Activated T-cell treated with anti-CD3 and anti-CD28 coated beads, Interleukin-2, amount 50 U/mL, for 24 hours (primary cell): ENCODE data around the gene XPR1.

Source experiments
- DNase-seq: peaks from one replicate; pipeline ENCODE4 v3.0.0-alpha.2; 2020
- H3K27ac Mint-ChIP-seq: 2 replicates; pipeline ENCODE4 v1.8.0; 2020; ENCODE audit warnings: mild to moderate bottlenecking, mixed read lengths
- H3K27me3 Mint-ChIP-seq: 2 replicates; pipeline ENCODE4 v1.8.0; 2020; ENCODE audit warnings: mixed read lengths
- H3K36me3 Mint-ChIP-seq: 2 replicates; pipeline ENCODE4 v1.8.0; 2020; ENCODE audit warnings: low read depth, mixed read lengths
- H3K4me1 Mint-ChIP-seq: 2 replicates; pipeline ENCODE4 v1.8.0; 2020; ENCODE audit warnings: low read depth, mixed read lengths
- H3K4me3 Mint-ChIP-seq: 2 replicates; pipeline ENCODE4 v1.8.0; 2020; ENCODE audit warnings: mild to moderate bottlenecking, moderate library complexity, mixed read lengths
- H3K9me3 Mint-ChIP-seq: 2 replicates; pipeline ENCODE4 v1.8.0; 2020; ENCODE audit warnings: mixed read lengths

Gene XPR1

GRCh38 chr1:180745098-180745497, 113.3 kb downstream of the XPR1 start:
- Mint-ChIP-seq H3K27me3 (no peaks in the 10 kb centered on the region), H3K27ac (no peak overlapping the region), H3K4me3 (no peak overlapping the region), H3K9me3 (peaks cover 31% of the 10 kb centered on the region), H3K36me3 (peaks cover 65% of the 10 kb centered on the region), H3K4me1 (no peaks in the 10 kb centered on the region)
- no peak for DNase-seq

- Mint-ChIP-seq H3K4me1 (no peaks in the 10 kb centered on the region), H3K4me3 (no peak overlapping the region), H3K27ac (no peak overlapping the region), H3K27me3 (no peaks in the 10 kb centered on the region), H3K9me3 (peaks cover 3% of the 10 kb centered on the region), H3K36me3 (peaks cover 29% of the 10 kb centered on the region)
- DNase-seq = no peak
These were observed 120.1 kb downstream of the XPR1 start for GRCh38 chr1:180751921-180752320.

- Mint-ChIP-seq H3K9me3 (peaks cover 6% of the 10 kb centered on the region), H3K36me3 (peaks cover 26% of the 10 kb centered on the region), H3K4me1 (no peaks in the 10 kb centered on the region), H3K4me3 (no peak overlapping the region), H3K27me3 (no peaks in the 10 kb centered on the region), H3K27ac (no peak overlapping the region)
- DNase-seq = no peak
These were observed 122.6 kb downstream of the XPR1 start for GRCh38 chr1:180754453-180754852.

- Mint-ChIP-seq H3K4me1 (no peaks in the 10 kb centered on the region), H3K27ac (no peak overlapping the region), H3K36me3 (peaks cover 20% of the 10 kb centered on the region), H3K9me3 (peaks cover 5% of the 10 kb centered on the region), H3K27me3 (no peaks in the 10 kb centered on the region), H3K4me3 (no peak overlapping the region)
- DNase-seq = no peak
These were observed 125.8 kb downstream of the XPR1 start for GRCh38 chr1:180757657-180758056.

- H3K9me3 Mint-ChIP-seq = no peaks in the 10 kb centered on the region
- no peak for DNase-seq
- no peak overlapping the region for H3K4me3 Mint-ChIP-seq
- H3K27me3 Mint-ChIP-seq = no peaks in the 10 kb centered on the region
- H3K4me1 Mint-ChIP-seq = peaks cover 1% of the 10 kb centered on the region
- H3K36me3 Mint-ChIP-seq = no peaks in the 10 kb centered on the region
- no peak overlapping the region for H3K27ac Mint-ChIP-seq
These were observed 131.0 kb downstream of the XPR1 start for GRCh38 chr1:180762796-180763195.

- H3K27ac Mint-ChIP-seq = no peak overlapping the region
- no peaks in the 10 kb centered on the region for H3K9me3 Mint-ChIP-seq
- H3K36me3 Mint-ChIP-seq = no peaks in the 10 kb centered on the region
- H3K27me3 Mint-ChIP-seq = no peaks in the 10 kb centered on the region
- peaks cover 4% of the 10 kb centered on the region for H3K4me1 Mint-ChIP-seq
- no peak for DNase-seq
- no peak overlapping the region for H3K4me3 Mint-ChIP-seq
These were observed 133.3 kb downstream of the XPR1 start for GRCh38 chr1:180765151-180765550.

- no peak overlapping the region for H3K4me3 Mint-ChIP-seq
- peaks cover 21% of the 10 kb centered on the region for H3K4me1 Mint-ChIP-seq
These were observed 138.1 kb downstream of the XPR1 start for GRCh38 chr1:180769889-180770288.

GRCh38 chr1:180773210-180773865, 141.5 kb downstream of the XPR1 start:
- Mint-ChIP-seq H3K27me3 (no peaks in the 10 kb centered on the region), H3K9me3 (peaks cover 4% of the 10 kb centered on the region), H3K4me3 (no peak overlapping the region), H3K36me3 (no peaks in the 10 kb centered on the region), H3K27ac (no peak overlapping the region), H3K4me1 (peaks cover 19% of the 10 kb centered on the region)
- no peak for DNase-seq

More at GRCh38 chr1:180769889-180770288, 138.1 kb downstream of the XPR1 start:
- Mint-ChIP-seq H3K36me3 (no peaks in the 10 kb centered on the region), H3K9me3 (peaks cover 4% of the 10 kb centered on the region), H3K27ac (no peak overlapping the region), H3K27me3 (no peaks in the 10 kb centered on the region)
- no peak for DNase-seq

GRCh38 chr1:180775801-180776200, 144.0 kb downstream of the XPR1 start:
- DNase-seq = no peak
- no peaks in the 10 kb centered on the region for H3K36me3 Mint-ChIP-seq
- H3K4me1 Mint-ChIP-seq = peaks cover 13% of the 10 kb centered on the region
- peaks cover 4% of the 10 kb centered on the region for H3K9me3 Mint-ChIP-seq
- no peaks in the 10 kb centered on the region for H3K27me3 Mint-ChIP-seq
- H3K27ac Mint-ChIP-seq = no peak overlapping the region
- no peak overlapping the region for H3K4me3 Mint-ChIP-seq

GRCh38 chr1:180777072-180777689, 145.4 kb downstream of the XPR1 start:
- Mint-ChIP-seq H3K27me3 (no peaks in the 10 kb centered on the region), H3K4me1 (peaks cover 11% of the 10 kb centered on the region), H3K4me3 (no peak overlapping the region), H3K27ac (no peak overlapping the region), H3K9me3 (no peaks in the 10 kb centered on the region), H3K36me3 (no peaks in the 10 kb centered on the region)
- no peak for DNase-seq

GRCh38 chr1:180778782-180779398, 147.1 kb downstream of the XPR1 start:
- Mint-ChIP-seq H3K36me3 (no peaks in the 10 kb centered on the region), H3K27me3 (no peaks in the 10 kb centered on the region), H3K9me3 (no peaks in the 10 kb centered on the region), H3K27ac (no peak overlapping the region), H3K4me3 (no peak overlapping the region), H3K4me1 (peaks cover 6% of the 10 kb centered on the region)
- DNase-seq = no peak

- no peak for DNase-seq
- no peaks in the 10 kb centered on the region for H3K27me3 Mint-ChIP-seq
- H3K9me3 Mint-ChIP-seq = no peaks in the 10 kb centered on the region
- no peaks in the 10 kb centered on the region for H3K36me3 Mint-ChIP-seq
- H3K27ac Mint-ChIP-seq = no peak overlapping the region
- no peak overlapping the region for H3K4me3 Mint-ChIP-seq
- peaks cover 6% of the 10 kb centered on the region for H3K4me1 Mint-ChIP-seq
These were observed 147.8 kb downstream of the XPR1 start for GRCh38 chr1:180779584-180779983.

GRCh38 chr1:180781718-180782117, 149.9 kb downstream of the XPR1 start:
- Mint-ChIP-seq H3K27me3 (no peaks in the 10 kb centered on the region), H3K27ac (no peak overlapping the region), H3K36me3 (no peaks in the 10 kb centered on the region), H3K9me3 (no peaks in the 10 kb centered on the region), H3K4me3 (no peak overlapping the region), H3K4me1 (peaks cover 6% of the 10 kb centered on the region)
- no peak for DNase-seq

GRCh38 chr1:180785291-180785690, 153.5 kb downstream of the XPR1 start:
- no peak for DNase-seq
- Mint-ChIP-seq H3K4me3 (no peak overlapping the region), H3K9me3 (no peaks in the 10 kb centered on the region), H3K27ac (no peak overlapping the region), H3K4me1 (peaks cover 4% of the 10 kb centered on the region), H3K27me3 (no peaks in the 10 kb centered on the region), H3K36me3 (peaks cover 22% of the 10 kb centered on the region)

- Mint-ChIP-seq H3K4me1 (peaks cover 3% of the 10 kb centered on the region), H3K36me3 (peaks cover 22% of the 10 kb centered on the region), H3K27ac (no peak overlapping the region), H3K27me3 (no peaks in the 10 kb centered on the region), H3K9me3 (no peaks in the 10 kb centered on the region), H3K4me3 (no peak overlapping the region)
- no peak for DNase-seq
These were observed 154.1 kb downstream of the XPR1 start for GRCh38 chr1:180785887-180786286.
